GM12878 (cell line): ENCODE results near the gene SDK2.

Experiments used
- EP300 ChIP-seq, 2 experiments: fragments of 150-350 bp in 1 of 2; IDR thresholded peaks; 2 replicates each; pipeline ENCODE4 v1.6.1; 2011 to 2012; ENCODE audit warnings: low read depth in 2 of 2, low read length in 2 of 2, borderline replicate concordance in 1 of 2, improper control_type of control experiment in 1 of 2, inconsistent platforms in 1 of 2; ENCODE audit not compliant: control insufficient read depth in 1 of 2
- ETV6 ChIP-seq, 2 experiments: fragments of 450-650 bp in 1 of 2; IDR thresholded peaks in 1 of 2; conservative IDR thresholded peaks in 1 of 2; 2 replicates each; pipeline ENCODE4 v1.6.1; 2014; ENCODE audit warnings: antibody characterized with exemption in 1 of 2, borderline replicate concordance in 1 of 2, low read depth in 1 of 2, mild to moderate bottlenecking in 1 of 2, moderate library complexity in 1 of 2
- POLR2A ChIP-seq: IDR thresholded peaks from 2 replicates; pipeline ENCODE4 v1.6.1; 2011; ENCODE audit warnings: low read depth, mild to moderate bottlenecking, low read length
- POLR2AphosphoS5 ChIP-seq: IDR thresholded peaks from 2 replicates; pipeline ENCODE4 v1.6.1; 2011; ENCODE audit warnings: mild to moderate bottlenecking, low read length, inconsistent platforms
- SIN3A ChIP-seq: IDR thresholded peaks from 2 replicates; pipeline ENCODE4 v1.6.1; 2012; ENCODE audit warnings: low read depth, low read length, improper control_type of control experiment
- SPI1 ChIP-seq: IDR thresholded peaks from 2 replicates; pipeline ENCODE4 v1.6.1; 2011; ENCODE audit warnings: low read depth, mild to moderate bottlenecking, low read length, moderate library complexity, borderline replicate concordance; ENCODE audit not compliant: insufficient read depth
- TAF1 ChIP-seq: IDR thresholded peaks from 2 replicates; pipeline ENCODE4 v1.6.1; 2011; ENCODE audit warnings: mild to moderate bottlenecking, low read depth, low read length, borderline replicate concordance
- YBX1 ChIP-seq: fragments of 450-650 bp; IDR thresholded peaks from 2 replicates; pipeline ENCODE4 v1.6.1; 2016; ENCODE audit warnings: antibody characterized with exemption
- TF ChIP-seq, protein P1 (sequence below): fragments of 450-650 bp; IDR thresholded peaks from 2 replicates; pipeline ENCODE4 v1.6.1; 2017; ENCODE audit warnings: mild to moderate bottlenecking, moderate library complexity
- TF ChIP-seq, protein P2 (sequence below): IDR thresholded peaks from 2 replicates; pipeline ENCODE4 v1.6.1; 2012; ENCODE audit warnings: low read depth, low read length, improper control_type of control experiment
- TF ChIP-seq, protein P3 (sequence below), 3 experiments: IDR thresholded peaks in 2 of 3; conservative IDR thresholded peaks in 1 of 3; 2 replicates each; pipeline ENCODE4 v1.5.1; 2011; ENCODE audit warnings: low read depth in 3 of 3, low read length in 3 of 3, mild to moderate bottlenecking in 3 of 3, control low read depth in 2 of 3, moderate library complexity in 2 of 3, inconsistent platforms in 1 of 3, mixed read lengths in 1 of 3; ENCODE audit not compliant: control insufficient read depth in 2 of 3, insufficient read depth in 1 of 3; ENCODE audit errors: extremely low read depth in 1 of 3
- TF ChIP-seq, protein P4 (sequence below): IDR thresholded peaks from 2 replicates; pipeline ENCODE4 v1.6.1; 2011; ENCODE audit warnings: mild to moderate bottlenecking, low read depth, low read length, moderate library complexity; ENCODE audit not compliant: insufficient replicate concordance

DNA sequence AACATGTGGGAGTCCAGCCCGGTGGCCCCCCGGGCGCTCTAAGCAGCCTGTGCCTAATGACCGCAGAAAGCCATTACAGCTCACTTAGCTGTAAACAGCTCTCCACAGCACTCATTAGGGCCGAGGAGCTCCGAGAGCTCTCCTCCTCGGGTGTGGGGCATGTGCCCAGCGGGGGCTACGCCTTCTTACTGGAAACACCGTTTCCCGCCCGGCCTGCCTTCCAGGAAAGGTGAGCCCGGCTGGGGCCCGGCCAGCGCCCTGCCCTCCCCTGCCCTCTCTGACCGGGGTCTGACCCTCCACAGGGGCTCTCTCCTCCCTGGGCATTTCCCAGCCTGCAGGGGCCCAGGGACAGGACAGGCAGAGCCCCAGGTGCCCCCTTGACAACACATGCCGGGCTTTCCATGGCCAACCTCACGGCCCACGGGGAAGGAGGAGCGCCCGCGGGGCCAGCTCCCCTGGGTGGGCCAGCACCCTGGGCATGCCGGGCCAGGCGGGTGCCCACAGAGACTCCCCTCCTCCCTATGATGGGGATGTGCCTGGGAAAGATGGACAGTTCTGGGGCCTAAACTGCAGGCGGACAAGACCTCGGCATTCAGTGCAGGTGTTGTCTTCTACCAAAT, 72.6 kb downstream of the SDK2 start:
- TF ChIP-seq, protein P1, sequence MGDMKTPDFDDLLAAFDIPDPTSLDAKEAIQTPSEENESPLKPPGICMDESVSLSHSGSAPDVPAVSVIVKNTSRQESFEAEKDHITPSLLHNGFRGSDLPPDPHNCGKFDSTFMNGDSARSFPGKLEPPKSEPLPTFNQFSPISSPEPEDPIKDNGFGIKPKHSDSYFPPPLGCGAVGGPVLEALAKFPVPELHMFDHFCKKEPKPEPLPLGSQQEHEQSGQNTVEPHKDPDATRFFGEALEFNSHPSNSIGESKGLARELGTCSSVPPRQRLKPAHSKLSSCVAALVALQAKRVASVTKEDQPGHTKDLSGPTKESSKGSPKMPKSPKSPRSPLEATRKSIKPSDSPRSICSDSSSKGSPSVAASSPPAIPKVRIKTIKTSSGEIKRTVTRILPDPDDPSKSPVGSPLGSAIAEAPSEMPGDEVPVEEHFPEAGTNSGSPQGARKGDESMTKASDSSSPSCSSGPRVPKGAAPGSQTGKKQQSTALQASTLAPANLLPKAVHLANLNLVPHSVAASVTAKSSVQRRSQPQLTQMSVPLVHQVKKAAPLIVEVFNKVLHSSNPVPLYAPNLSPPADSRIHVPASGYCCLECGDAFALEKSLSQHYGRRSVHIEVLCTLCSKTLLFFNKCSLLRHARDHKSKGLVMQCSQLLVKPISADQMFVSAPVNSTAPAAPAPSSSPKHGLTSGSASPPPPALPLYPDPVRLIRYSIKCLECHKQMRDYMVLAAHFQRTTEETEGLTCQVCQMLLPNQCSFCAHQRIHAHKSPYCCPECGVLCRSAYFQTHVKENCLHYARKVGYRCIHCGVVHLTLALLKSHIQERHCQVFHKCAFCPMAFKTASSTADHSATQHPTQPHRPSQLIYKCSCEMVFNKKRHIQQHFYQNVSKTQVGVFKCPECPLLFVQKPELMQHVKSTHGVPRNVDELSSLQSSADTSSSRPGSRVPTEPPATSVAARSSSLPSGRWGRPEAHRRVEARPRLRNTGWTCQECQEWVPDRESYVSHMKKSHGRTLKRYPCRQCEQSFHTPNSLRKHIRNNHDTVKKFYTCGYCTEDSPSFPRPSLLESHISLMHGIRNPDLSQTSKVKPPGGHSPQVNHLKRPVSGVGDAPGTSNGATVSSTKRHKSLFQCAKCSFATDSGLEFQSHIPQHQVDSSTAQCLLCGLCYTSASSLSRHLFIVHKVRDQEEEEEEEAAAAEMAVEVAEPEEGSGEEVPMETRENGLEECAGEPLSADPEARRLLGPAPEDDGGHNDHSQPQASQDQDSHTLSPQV, result no peak
- TF ChIP-seq EP300 (IDR thresholded peaks at IDR 0.05; ENCODE audit: borderline replicate concordance in 1 of 2, control insufficient read depth in 1 of 2, low read depth in 2 of 2, low read length in 2 of 2), result no peak
- TF ChIP-seq, protein P2, sequence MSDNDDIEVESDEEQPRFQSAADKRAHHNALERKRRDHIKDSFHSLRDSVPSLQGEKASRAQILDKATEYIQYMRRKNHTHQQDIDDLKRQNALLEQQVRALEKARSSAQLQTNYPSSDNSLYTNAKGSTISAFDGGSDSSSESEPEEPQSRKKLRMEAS, result no peak
- no peak for TF ChIP-seq SPI1
- TF ChIP-seq SIN3A, result no peak
- no peak for TF ChIP-seq POLR2AphosphoS5
- TF ChIP-seq, protein P3, sequence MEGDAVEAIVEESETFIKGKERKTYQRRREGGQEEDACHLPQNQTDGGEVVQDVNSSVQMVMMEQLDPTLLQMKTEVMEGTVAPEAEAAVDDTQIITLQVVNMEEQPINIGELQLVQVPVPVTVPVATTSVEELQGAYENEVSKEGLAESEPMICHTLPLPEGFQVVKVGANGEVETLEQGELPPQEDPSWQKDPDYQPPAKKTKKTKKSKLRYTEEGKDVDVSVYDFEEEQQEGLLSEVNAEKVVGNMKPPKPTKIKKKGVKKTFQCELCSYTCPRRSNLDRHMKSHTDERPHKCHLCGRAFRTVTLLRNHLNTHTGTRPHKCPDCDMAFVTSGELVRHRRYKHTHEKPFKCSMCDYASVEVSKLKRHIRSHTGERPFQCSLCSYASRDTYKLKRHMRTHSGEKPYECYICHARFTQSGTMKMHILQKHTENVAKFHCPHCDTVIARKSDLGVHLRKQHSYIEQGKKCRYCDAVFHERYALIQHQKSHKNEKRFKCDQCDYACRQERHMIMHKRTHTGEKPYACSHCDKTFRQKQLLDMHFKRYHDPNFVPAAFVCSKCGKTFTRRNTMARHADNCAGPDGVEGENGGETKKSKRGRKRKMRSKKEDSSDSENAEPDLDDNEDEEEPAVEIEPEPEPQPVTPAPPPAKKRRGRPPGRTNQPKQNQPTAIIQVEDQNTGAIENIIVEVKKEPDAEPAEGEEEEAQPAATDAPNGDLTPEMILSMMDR (IDR thresholded peaks at IDR 0.05 in 2 of 3, conservative IDR thresholded peaks at IDR 0.05 in 1 of 3; ENCODE audit: control insufficient read depth in 2 of 3, extremely low read depth in 1 of 3, insufficient read depth in 1 of 3, low read depth in 3 of 3, low read length in 3 of 3), result no peak
- TF ChIP-seq, protein P4, sequence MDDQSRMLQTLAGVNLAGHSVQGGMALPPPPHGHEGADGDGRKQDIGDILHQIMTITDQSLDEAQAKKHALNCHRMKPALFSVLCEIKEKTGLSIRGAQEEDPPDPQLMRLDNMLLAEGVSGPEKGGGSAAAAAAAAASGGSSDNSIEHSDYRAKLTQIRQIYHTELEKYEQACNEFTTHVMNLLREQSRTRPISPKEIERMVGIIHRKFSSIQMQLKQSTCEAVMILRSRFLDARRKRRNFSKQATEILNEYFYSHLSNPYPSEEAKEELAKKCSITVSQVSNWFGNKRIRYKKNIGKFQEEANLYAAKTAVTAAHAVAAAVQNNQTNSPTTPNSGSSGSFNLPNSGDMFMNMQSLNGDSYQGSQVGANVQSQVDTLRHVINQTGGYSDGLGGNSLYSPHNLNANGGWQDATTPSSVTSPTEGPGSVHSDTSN, result no peak
- TF ChIP-seq POLR2A, result no peak
- no peak for TF ChIP-seq TAF1
- no peak for TF ChIP-seq YBX1
- TF ChIP-seq ETV6 (conservative IDR thresholded peaks at IDR 0.05 in 1 of 2, IDR thresholded peaks at IDR 0.05 in 1 of 2; ENCODE audit: borderline replicate concordance in 1 of 2, low read depth in 1 of 2), result no peak
